Activated CD8-positive, alpha-beta memory T cell treated with anti-CD3 and anti-CD28 coated beads, Interleukin-2, amount 50 U/mL, for 4 hours (primary cell): ENCODE results near the gene HAUS6.
"Not testable (repeated sequence)": the region's sequence is repeated elsewhere in the genome, so short reads cannot be mapped to it uniquely, and the experiment has no call there.

Experiments used
- DNase-seq: peaks from one replicate; pipeline ENCODE4 v3.0.0-alpha.2; 2020

Gene HAUS6

DNA sequence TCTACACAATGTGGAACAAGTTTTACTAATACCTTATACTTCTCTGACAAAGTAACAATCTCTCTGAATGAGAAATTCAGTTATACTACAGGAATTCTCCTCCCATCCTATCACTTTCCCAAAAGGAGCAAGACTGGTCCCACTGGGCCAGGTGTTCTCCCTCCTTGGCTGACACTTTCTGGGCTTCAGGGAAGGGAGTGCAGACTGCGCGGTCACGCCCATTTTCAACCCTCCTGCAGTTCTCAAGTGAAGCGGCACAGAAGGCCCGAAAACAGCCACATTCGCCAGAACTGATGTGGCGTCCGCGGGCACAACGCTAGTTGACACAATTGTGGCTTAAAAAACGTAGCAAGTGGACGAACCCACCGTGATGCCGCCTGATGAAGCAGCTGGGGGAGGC is 70.3 kb downstream of the HAUS6 start:
- DNase-seq, result no peak

DNA sequence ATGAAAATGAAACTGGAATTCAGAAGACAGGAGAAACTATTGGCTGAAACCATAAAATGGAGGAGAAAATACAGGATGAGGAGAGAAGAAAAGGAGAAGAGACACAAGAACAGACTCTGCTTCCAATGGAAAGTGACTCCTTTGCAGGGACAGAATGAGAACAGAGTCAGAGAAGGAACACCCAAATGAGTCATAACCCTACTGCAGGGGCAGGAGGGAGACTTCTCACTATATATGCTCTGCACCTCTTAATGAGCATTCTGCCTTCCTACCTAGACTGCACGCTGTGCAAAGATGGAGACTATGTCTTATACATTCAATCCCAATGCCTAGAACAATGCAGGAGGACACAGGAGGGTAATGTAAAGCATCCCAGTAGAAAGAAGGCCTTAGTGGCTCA is 71.8 kb downstream of the HAUS6 start:
- no peak for DNase-seq

DNA sequence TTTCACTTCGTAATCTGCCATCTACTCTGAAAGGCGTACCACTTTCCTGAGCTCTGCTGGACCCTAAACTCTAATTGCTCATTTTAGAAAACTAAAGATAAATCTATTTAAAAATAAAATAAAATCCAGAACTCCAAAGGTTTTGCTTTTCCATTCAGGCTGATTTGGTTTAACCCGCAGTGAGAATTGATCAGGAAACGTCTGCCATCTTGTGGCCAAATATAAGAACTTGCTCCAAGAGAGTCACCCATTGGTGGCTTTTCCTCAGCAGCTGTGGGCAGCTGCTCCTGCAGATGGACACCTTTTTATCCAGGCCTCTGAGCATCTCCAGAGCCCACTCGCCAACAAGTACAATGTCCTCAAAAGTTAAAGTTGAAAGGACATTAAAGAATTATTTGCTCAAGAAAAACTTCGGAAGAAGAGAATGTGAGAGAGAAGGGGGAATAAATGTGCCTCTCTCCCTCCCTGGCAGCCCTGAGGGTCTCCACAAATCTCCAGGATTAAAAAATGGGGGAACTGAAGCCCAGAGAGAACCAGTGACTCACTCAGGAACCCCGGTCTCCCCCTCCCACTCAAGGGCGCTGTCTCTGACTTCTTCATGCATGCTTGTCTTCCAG is 73.8 kb downstream of the HAUS6 start:
- peak; percentile 18 for DNase-seq

DNA sequence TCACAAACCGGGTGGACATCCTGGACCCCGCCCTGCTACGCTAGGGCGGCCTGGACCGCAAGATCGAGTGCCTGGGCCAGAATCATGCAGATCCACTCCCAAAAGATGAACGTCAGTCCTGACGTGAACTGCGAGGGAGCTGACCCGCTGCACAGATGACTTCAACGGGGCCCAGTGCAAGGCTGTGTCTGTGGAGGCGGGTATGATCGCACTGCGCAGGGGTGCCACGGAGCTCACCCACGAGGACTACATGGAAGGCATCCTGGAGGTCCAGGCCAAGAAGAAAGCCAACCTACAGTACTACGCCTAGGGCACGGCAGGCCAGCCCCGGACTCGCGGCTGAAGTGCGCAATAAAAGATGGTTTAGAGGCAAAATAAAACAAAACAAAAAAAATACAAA is 74.9 kb downstream of the HAUS6 start:
- DNase-seq, result no peak

DNA sequence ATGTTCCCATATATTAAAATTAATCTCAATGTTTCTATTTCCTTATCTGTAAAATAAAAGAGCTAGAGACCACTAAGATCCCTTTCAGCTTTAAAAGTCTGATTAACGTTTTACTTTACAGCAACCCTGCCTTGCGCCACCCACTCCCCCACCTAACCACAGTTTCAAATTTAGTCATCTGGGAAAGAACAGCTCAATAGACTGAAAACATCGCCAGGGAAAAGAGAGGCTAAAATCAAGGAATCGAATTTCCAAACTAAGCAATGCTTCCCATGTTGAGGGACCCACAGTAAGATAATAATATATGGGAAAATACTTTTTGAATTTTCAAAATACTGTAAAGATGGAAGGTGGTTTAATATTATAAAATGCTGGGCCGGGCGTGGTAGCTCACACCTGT is 76.3 kb downstream of the HAUS6 start:
- DNase-seq, result no peak

DNA sequence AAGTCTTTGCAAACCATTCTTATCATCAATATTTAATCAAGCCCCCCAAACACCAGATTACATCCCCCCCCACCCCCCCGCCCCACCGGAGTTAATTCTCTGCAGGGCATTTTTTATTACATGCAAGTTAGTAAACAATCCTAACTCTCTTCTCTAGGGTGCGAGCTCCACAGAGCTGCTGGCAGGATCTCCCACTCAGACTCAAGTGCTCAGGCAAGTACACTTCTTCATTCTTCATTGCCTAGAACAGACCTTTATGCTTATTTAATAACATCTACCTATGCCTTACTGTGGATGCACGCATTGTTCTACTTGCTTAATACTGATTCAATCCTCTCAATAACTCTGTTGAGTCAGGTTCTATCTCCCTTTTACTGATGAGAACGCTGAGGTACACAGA is 79.6 kb downstream of the HAUS6 start:
- no peak for DNase-seq

DNA sequence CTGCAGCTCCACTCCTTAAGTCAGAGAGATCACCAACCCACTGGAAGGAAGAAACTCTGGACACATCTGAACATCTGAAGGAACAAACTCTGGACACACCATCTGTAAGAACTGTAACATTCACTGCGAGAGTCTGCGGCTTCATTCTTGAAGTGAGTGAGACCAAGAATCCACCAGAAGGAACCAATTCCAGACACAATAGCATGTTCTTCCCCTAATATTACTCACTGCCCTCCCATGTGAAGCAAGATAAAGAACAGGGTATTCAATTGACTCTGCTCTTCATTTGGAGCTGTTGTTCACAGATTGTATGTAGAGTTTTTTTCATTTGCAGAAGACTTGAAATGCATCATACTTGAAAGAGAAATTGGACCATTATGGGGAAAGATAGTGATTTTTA is 80.5 kb downstream of the HAUS6 start:
- DNase-seq, result no peak

DNA sequence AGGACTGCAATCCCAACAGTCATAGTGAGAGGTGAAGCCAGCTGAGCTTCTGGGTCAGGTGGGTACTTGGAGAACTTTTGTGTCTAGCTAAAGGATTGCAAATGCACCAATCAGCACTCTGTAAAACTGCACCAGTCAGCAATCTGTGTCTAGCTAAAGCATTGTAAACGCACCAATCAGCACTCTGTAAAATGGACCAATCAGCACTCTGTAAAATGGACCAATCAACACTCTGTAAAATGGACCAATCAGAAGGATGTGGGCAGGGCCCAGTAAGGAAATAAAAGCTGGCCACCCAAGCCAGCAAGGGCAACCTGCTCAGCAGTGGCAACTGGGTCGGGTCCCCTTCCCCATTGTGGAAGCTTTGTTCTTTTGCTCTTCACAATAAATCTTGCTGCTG is 81.1 kb downstream of the HAUS6 start:
- not testable (repeated sequence) for DNase-seq

DNA sequence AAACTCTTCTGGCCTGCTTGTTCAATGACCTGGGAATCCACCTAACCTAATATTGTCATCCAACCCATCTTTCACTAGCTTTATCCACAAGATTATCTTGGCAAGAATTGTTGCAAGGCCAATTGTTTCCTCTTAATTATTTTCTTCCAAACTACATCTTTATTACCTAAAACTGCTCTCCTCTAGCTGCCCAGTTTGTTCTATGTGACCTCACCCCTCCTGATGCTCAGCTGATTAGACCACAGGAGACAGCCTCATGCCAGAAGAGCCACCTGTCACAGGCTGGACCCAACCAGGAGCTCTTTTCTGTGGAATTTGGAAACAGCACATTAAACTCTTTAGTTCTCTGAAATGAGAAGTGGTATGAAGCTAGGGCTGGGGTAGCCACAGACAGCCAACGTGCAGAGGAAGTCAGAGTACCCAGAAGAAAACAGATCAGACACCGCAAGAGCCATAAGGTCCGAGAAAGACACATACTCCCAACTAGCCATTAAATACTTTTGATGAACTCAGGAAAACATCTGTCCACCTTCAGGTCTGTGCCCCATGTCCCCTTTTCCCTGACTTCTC is 81.7 kb downstream of the HAUS6 start:
- no peak for DNase-seq

DNA sequence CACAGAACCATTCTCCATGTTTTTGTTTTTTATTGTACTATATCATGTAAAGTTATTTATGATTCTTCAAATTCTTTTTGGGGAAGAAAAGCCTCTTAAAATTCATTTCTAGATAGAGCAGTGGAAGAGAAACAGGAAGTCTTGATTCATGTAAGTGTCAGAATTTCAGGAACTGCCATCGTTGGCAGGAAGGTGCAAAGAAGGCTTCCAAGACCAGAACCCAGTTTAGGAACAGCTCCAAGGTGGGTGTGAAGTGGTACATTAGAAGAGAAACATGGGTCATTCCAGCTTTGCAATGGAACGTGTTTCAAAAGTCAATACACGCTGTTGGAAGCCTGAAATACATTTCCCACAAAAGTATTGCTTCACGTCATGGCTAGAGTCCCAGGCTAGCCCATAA is 84.5 kb downstream of the HAUS6 start:
- no peak for DNase-seq

DNA sequence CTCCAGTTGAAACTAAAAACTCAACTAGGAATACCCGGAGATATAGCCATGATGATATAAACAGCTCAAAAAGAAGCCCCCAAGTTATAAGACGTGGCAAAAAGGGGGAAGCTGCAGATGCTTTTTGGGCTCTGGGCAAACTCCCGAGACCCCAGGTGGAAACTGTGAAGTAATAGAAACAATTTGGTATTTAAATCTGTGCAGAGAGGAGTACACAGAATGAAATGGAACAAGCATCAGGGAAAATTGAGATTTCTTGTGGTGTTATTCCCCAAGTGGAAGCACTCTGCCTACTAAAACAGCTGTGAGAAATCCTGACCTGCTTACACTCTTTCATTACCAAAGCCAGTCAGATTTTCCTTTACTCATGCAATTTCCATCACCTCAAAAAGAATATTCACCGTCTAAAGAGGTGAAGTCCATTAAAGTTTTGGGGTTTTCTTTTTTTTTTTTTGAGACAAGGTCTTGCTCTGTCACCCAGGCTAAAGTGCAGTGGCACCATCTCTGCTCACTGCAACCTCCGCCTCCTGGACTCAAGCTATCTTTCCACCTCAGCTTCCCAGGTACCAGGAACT is 93.2 kb downstream of the HAUS6 start:
- no peak for DNase-seq
